ENCODE measurements around the gene SMTN. TPM values are rescaled to one million over a fixed set of nuclear protein-coding genes. Genes with fewer than 3 reads are reported as not detected.
A peak's percentile ranks its signal among the peaks of the same experiment; 100 is the strongest.
"Not testable (repeated sequence)": the region's sequence is repeated elsewhere in the genome, so short reads cannot be mapped to it uniquely, and the experiment has no call there.

SMTN gene
- total RNA-seq, 1 donor from 2014 or later: 40.8 TPM

DNA sequence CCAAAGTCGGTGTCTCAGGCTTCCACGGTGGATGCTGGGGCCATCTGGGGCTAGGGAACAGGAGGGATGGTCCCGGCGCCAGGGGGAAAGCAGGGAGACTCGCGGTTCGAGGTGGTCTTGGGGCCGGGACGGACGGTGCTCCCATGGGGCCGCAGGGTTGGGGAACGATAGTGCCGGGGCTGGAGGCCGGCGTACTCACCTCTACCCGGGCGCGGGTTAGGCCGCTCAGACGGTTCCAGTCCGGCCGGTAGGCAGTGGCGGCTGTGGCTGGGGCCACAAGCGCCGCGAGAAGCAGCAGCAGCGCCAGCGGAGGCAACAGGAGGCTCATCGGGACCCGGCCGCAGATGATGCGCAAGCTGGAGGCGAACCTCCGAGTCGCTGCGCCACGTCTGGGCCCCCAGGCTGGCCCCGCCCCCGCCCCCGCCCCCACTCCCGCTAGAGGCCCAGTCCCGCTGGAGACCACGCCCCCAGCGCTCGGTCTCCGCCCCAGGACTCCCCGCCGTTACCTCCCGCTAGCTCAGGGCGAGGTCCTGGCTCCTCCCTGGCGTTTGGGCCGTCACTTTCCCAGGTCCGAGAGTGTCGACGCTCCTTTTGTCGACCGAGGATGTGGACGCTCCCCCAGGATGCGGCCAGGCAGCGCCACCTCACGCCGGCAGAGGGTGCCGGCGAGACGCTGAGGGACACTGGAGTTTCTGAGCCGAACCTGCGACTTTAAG lies 26.2 kb downstream of the SMTN start, which contains the start of gene SELENOM:
Gene SELENOM (minus strand): TSS at position 391 of the 716 bp plus-strand sequence. CDS start 63 bp downstream, at position 328.
- H3K4me1 Mint-ChIP-seq (ENCODE audit: low read depth): peaks cover 5% of the 10 kb centered on the region
- no peaks in the 10 kb centered on the region for H3K36me3 Mint-ChIP-seq (ENCODE audit: insufficient read depth)
- peak within 1 kb of the TSS; percentile 87 for H3K27ac Mint-ChIP-seq

GRCh38 chr22:31107894-31108218 lies 26.7 kb downstream of the SMTN start:
- Mint-ChIP-seq H3K27ac (peak overlapping the region; percentile 87), H3K4me1 (ENCODE audit: low read depth) (peaks cover 5% of the 10 kb centered on the region), H3K9me3 (ENCODE audit: low read depth) (no peaks in the 10 kb centered on the region), H3K27me3 (peaks cover 27% of the 10 kb centered on the region), H3K4me3 (ENCODE audit: low read depth) (peak overlapping the region; percentile 71), H3K36me3 (ENCODE audit: insufficient read depth) (no peaks in the 10 kb centered on the region)
- DNase-seq (ENCODE audit: low spot score, unreplicated experiment): no peak
- no peak for TF ChIP-seq CTCF (IDR thresholded peaks at IDR 0.05; ENCODE audit: unreplicated experiment)

More for the DNA sequence above, 26.2 kb downstream of the SMTN start, which contains the start of gene SELENOM:
- Mint-ChIP-seq H3K9me3 (ENCODE audit: low read depth) (no peaks in the 10 kb centered on the region), H3K4me3 (ENCODE audit: low read depth) (peak within 1 kb of the TSS; percentile 71), H3K27me3 (peaks cover 27% of the 10 kb centered on the region)
- DNase-seq (ENCODE audit: low spot score, unreplicated experiment): peak; percentile 83
- peak; percentile 81 for TF ChIP-seq CTCF (IDR thresholded peaks at IDR 0.05; ENCODE audit: unreplicated experiment)

GRCh38 chr22:31112547-31113091 lies 31.5 kb downstream of the SMTN start:
- DNase-seq (ENCODE audit: low spot score, unreplicated experiment); H3K4me1 Mint-ChIP-seq (ENCODE audit: low read depth); H3K36me3 Mint-ChIP-seq (ENCODE audit: insufficient read depth); H3K27ac Mint-ChIP-seq; H3K9me3 Mint-ChIP-seq (ENCODE audit: low read depth); H3K27me3 Mint-ChIP-seq; H3K4me3 Mint-ChIP-seq (ENCODE audit: low read depth): not testable (repeated sequence)

- no peaks in the 10 kb centered on the region for H3K9me3 Mint-ChIP-seq (ENCODE audit: low read depth)
- H3K27ac Mint-ChIP-seq: no peak overlapping the region
- no peaks in the 10 kb centered on the region for H3K36me3 Mint-ChIP-seq (ENCODE audit: insufficient read depth)
- H3K4me1 Mint-ChIP-seq (ENCODE audit: low read depth): peaks cover 4% of the 10 kb centered on the region
- no peak overlapping the region for H3K4me3 Mint-ChIP-seq (ENCODE audit: low read depth)
- TF ChIP-seq CTCF (IDR thresholded peaks at IDR 0.05; ENCODE audit: unreplicated experiment): no peak
- H3K27me3 Mint-ChIP-seq: peaks cover 5% of the 10 kb centered on the region
- no peak for DNase-seq (ENCODE audit: low spot score, unreplicated experiment)
Measured at GRCh38 chr22:31118046-31118820, 37.1 kb downstream of the SMTN start.

- no peak for TF ChIP-seq CTCF (IDR thresholded peaks at IDR 0.05; ENCODE audit: unreplicated experiment)
- H3K9me3 Mint-ChIP-seq (ENCODE audit: low read depth): no peaks in the 10 kb centered on the region
- no peak overlapping the region for H3K4me3 Mint-ChIP-seq (ENCODE audit: low read depth)
- no peak for DNase-seq (ENCODE audit: low spot score, unreplicated experiment)
- no peaks in the 10 kb centered on the region for H3K36me3 Mint-ChIP-seq (ENCODE audit: insufficient read depth)
- H3K27ac Mint-ChIP-seq: no peak overlapping the region
- H3K4me1 Mint-ChIP-seq (ENCODE audit: low read depth): peaks cover 6% of the 10 kb centered on the region
- peaks cover 5% of the 10 kb centered on the region for H3K27me3 Mint-ChIP-seq
Measured at GRCh38 chr22:31119026-31119717, 38.1 kb downstream of the SMTN start.
